ENCODE measurements around the gene ATF3.
A peak's percentile ranks its signal among the peaks of the same experiment; 100 is the strongest.

Gene ATF3

DNA sequence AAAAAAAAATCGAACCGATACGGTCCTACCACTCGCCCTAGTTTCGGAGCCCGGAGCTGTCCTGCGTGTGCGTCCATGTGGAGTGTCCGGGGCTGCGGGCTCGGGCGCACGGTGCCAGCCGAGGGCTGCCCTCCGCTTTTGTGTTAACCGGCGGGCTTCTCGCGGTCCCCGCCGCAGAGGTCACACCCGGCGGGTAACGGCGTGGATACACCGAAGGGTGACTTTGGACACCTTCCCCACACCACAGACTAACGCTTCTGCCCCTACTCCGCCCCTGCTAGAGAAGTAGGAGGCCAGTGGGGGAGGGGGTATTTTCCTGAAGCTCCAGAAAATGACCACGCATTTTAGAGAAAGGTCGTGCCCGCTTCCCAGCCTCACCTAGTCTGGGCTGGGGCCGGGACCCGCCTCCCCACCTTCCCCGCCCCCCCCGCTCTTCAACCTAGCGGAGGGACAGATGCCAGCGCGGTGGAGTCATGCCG lies 609 bp upstream of the ATF3 start:
- no peak for DNase-seq (ENCODE audit: low read depth, low spot score)

GRCh38 chr1:212608959-212609700 lies 569 bp downstream of the ATF3 start:
- peak; percentile 82 for DNase-seq (ENCODE audit: low read depth, low spot score)

DNA sequence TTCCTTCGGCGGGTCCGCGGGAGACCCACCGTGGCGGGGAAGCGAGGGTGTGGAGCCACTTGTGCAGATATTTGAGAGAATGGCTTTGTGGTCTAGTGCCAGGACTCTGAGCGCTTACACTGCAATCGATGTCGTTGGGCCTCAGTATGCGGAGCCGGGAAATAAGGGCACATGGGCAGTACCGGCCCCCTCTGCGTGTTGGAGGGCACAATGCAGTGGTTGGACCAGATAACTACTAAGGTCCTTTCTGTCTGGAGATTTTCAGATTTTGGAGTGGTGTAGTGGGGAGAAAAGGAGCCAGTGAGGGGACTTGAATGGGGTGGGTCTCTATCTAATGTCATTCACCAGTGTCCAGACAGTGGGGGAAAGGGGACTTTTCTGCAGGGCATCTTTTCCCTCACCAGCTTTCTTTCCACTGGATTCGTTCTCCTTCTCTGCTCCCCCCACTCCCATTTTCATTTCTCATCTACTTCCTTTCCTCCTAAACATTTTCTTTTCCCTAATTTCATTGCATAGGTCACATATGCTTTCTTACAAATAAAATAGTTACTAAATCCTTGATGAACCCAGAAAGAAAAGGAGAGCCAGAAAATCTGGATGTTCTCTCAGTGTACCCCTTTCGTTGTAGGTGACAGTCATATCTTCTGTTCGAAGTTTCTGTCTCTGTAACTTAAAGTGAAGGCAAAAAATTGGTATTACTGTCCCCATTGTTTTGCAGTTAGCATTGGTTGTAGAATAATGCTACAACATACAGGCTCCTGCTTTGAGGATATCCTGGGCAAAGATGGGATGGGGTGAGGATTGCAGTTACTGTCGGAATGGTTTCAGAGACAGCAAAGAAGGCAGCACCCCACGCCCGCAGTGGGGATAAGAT lies 1.4 kb downstream of the ATF3 start:
- peak; percentile 63 for DNase-seq (ENCODE audit: low read depth, low spot score)

GRCh38 chr1:212610575-212610967 lies 2.0 kb downstream of the ATF3 start:
- peak; percentile 41 for DNase-seq (ENCODE audit: low read depth, low spot score)

DNA sequence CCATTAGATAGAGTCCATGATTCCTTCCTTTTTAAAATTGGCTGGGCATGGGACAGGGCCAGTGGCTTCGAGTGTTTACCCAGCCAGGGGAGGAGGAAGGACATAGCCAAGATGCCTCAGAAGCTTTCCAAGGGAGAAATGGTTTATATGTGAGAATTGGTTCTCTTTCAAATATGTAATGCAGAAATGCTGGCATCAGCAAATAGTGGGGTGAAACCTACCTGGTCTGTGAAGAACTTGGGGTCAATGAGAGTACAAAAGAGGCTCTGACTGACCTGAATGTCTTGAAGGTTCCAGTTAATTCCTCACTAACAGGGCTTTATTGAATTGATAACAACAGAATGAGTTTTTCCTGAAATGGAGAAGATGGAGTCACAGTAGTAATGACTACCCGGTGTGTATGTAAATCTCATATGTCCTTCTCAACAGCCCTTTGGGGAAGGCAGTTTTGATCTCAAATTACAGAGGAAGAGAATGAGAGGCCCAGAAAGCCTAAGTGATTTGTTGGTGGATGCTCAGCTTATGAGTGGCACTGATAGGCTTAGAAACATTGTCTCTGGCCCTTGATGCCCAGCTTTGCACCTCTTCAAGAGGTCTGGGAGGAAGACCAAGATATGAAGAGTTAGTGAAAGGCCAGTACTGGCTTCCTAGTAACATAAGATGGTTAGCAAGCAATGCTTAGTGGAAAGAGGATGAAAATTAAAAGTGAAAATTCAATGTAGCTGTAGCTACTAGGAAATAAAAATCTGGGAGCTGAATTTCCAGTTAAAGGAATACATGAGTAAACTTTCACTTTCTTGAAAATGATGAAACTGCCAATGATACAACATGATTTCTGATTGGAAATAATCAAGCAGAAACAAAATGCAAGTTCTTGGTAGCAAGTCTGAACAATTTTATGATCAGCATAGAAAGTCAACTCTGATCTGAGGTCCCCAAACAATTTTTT lies 2.7 kb downstream of the ATF3 start:
- DNase-seq (ENCODE audit: low read depth, low spot score): peak; percentile 20

GRCh38 chr1:212612041-212612961 lies 3.7 kb downstream of the ATF3 start:
- peak; percentile 40 for DNase-seq (ENCODE audit: low read depth, low spot score)

- peak; percentile 32 for DNase-seq (ENCODE audit: low read depth, low spot score)
These were observed 5.1 kb downstream of the ATF3 start for GRCh38 chr1:212613440-212614335.

GRCh38 chr1:212614453-212615200 lies 6.1 kb downstream of the ATF3 start:
- peak; percentile 22 for DNase-seq (ENCODE audit: low read depth, low spot score)

- DNase-seq (ENCODE audit: low read depth, low spot score): no peak
These were observed 6.6 kb downstream of the ATF3 start for GRCh38 chr1:212615201-212615470.

DNA sequence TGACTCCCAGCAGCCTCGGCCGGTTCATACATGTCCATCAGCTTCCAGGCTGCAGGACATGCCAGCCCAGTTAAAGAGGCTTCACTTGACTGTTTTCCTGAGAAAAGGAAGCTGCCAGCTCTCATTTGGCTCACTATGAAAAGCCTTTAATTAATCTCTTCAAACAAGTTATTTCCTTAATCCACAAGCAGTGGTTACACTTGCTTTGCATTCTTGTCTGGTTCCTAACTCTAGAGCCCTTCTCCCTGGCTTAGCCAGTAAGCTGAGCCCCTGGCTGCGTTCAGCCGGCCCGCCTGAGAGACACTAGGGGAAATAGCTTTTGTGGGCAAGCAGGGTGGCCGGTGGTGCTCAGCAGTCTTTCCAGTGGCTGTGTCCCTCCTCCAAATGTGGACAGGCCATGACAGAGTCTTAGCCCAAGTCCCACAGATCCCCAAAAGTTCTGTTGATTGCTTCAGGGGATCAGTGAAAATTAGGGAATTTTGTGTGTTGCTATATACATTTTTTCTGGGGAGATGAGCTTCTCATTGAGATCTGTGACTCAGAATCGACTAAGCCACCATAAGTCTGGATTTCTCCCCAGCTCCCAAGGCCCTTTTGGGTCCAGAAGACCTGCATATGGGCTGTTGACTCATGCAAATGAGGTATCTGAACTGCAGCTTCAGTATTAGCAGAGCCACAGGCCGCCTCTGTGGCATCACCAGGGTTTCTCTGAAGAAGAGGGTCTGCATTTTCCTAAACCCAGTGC lies 10.1 kb downstream of the ATF3 start:
- peak; percentile 34 for DNase-seq (ENCODE audit: low read depth, low spot score)

DNA sequence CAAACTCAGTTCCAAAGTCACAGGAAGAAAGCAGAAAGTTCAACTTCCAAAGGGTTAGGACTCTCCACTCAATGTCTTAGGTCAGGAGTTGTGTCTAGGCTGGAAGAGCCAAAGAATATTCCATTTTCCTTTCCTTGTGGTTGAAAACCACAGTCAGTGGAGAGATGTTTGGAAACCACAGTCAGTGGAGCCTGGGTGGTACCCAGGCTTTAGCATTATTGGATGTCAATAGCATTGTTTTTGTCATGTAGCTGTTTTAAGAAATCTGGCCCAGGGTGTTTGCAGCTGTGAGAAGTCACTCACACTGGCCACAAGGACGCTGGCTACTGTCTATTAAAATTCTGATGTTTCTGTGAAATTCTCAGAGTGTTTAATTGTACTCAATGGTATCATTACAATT lies 11.7 kb downstream of the ATF3 start:
- DNase-seq (ENCODE audit: low read depth, low spot score): peak; percentile 18

GRCh38 chr1:212621043-212621948 lies 12.7 kb downstream of the ATF3 start:
- peak; percentile 33 for DNase-seq (ENCODE audit: low read depth, low spot score)

DNA sequence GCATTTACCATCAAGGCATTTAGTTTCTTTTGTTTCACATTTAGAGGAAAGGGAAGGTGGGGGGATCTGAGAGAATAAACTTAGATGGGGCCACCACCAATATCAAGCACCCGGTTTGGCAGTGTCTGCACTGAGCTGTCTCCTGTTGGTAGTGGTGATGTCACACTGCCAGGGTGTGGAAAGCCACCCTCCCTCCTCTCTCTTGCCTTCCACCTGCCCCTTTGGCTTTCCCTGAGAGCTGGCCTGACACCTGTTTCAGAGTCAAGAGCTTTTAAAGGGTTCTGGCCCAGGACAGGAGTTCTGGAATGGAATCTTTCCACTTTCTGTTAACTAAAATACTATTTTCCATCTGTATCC lies 13.4 kb downstream of the ATF3 start:
- peak; percentile 38 for DNase-seq (ENCODE audit: low read depth, low spot score)

GRCh38 chr1:212622467-212622866 lies 13.9 kb downstream of the ATF3 start:
- DNase-seq (ENCODE audit: low read depth, low spot score): peak; percentile 24

DNA sequence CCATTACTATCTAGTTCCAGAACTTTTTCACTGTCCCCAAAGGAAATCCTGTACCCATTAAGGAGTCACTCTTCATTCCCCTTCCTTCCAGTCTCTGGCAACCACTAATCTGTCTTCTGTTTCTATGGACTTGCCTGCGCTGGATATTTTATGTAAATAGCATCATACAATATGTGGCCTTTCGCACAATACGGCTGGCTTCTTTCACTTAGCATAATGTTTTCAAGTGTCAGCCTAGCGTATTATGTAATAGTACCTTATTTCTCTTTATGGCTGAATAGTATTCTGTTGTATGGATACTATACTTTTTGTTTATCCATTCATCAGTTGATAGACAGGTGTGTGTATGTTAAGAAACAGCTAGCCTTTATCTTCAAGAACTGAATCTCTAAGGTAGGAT lies 14.3 kb downstream of the ATF3 start:
- peak; percentile 19 for DNase-seq (ENCODE audit: low read depth, low spot score)

GRCh38 chr1:212623603-212624002 lies 15.0 kb downstream of the ATF3 start:
- DNase-seq (ENCODE audit: low read depth, low spot score): no peak

GRCh38 chr1:212624976-212625501 lies 16.5 kb downstream of the ATF3 start:
- DNase-seq (ENCODE audit: low read depth, low spot score): no peak
